GM18526 (cell line): ENCODE results near the gene MED12L.

Experiments
- POLR2A ChIP-seq: IDR thresholded peaks from 3 replicates; pipeline ENCODE4 v1.6.1; 2011; ENCODE audit not compliant: insufficient read length; ENCODE audit errors: extremely low read depth

The MED12L gene

DNA sequence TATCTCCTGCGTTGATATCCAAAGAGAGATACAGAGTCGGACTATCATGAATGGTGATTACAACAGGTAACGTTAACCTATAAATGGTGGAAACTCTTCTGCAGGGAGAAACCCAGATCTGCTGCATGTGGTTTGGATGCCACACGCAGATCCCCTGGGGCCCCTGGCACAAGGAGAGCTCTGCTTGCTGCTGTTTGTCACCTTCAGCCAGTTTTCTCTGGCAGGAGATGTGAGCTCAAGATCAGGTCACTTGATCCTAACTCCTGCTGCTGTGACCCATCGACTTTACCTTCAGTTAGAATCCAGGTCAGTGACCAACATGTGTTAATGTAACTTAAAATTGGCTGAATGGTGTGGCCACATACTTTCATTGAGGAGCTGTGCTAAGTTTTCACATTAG is 141.4 kb downstream of the MED12L start:
- no peak for TF ChIP-seq POLR2A

DNA sequence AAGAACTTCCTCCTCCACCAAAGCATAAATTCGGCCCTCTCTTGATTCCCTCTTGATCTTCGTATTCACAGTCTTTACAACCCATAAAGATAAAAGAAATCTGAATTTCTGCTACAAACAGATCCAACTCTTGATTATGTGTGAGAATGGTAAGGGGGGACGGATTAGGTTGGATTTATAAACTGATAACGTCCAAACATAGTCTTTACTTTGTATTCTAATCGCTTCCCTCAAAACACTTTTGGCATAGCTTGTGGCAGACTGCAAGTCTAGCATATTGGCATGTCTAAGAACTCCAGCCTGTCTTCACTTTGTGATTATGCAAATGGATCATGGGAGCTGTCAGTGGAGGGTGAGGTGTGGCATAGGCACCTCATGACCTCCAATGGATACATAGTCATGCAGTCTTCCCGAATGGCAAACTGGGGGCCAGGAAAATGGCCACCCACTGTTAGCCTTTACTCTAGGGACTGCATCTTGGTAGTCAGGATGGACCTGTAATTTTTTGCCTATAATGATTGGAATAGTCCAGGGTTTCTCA is 141.9 kb downstream of the MED12L start:
- TF ChIP-seq POLR2A = no peak

DNA sequence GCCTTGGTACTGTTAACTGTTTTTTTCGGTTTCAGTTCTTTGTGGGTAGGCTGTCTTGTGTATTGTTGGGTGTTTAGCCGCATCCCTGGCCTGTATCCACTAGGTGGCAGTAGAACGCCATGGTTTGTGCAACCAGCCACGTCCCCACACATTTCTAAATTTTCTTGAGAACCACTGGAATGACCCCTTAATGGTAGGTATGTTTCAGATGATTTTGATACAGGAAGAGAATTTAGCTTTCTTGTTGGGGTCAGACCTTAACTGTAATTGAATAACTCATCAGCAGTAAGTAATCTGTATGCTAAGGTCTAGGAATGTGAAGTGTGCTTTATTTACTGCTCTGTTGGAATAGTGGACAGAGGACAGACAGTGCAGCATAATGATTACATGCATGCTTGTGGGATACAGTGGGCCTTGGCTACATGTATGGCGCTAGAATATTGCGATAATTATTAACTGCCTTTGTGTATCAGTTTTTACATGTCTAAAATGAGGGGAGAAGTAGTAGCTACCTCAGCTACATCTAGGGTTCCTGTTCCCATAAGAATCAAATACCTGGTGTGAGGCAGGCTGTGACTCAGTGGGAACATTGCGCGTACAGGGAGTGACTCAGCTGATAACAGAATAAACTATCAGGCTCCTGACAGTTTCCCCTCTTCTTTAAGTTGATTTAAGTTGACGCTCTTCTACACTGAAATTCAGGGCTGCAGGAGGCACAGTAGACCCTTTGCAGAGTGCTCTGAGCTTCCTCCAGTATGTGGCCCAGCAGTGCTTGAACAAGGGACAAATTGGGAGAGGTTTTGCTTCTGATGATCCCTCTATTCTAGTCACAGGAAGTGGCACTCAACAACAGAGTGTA is 142.6 kb downstream of the MED12L start:
- TF ChIP-seq POLR2A = no peak

DNA sequence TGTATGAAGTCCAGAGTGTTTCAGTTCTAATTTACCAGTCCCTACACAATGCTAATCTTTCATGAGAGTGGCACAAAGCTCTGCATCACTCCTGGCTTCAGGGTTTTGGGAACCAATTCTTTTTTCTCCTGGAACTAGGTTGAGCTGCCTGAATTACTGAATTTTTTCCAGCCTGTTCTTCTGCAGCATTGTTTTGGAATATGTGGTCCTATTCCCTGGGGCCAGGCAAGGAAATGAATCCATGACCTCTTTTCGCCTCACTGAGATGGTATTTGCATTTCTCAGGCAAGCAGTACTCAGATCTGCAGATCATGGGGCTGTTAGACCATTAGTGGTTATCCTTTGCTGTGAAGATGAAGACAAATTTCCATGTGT is 143.2 kb downstream of the MED12L start:
- TF ChIP-seq POLR2A = no peak

DNA sequence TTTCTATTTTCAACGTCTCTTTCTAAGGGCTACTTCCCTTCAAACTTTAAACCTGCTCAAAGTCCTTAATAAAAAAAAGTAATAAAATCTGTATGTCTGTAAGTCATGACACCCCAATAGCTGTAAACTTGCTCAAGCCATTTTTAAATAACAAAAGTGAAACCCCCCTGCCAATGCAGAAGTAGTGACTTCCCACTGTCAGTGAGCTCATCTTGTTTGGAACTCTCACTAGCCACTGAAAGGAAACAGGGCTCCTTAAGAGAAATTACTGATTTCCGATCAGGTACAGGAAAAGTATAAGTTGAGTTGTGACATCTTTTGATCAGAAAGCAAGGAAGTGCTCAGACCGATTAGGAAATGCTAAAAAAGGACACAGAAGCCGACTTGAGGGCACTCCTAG is 145.2 kb downstream of the MED12L start:
- no peak for TF ChIP-seq POLR2A

DNA sequence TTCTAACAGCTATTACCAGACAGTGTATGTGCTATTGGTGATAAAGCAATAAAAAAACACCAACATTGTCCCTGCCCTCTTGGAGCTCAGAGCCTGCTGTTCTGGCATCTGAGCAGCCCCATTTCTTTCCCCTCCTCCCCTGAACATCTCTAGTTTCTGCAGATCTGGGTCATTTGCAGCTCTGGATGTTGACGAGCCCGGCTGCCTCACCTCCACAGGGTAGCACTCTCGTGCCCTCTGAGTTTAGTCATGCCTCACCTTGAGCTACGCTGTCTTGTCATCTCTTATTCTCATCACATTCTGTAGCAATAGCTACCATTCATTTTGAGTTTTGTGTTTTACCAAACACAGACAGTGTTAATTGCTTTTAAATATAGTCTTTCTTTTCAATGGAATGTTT is 147.5 kb downstream of the MED12L start:
- TF ChIP-seq POLR2A = no peak

DNA sequence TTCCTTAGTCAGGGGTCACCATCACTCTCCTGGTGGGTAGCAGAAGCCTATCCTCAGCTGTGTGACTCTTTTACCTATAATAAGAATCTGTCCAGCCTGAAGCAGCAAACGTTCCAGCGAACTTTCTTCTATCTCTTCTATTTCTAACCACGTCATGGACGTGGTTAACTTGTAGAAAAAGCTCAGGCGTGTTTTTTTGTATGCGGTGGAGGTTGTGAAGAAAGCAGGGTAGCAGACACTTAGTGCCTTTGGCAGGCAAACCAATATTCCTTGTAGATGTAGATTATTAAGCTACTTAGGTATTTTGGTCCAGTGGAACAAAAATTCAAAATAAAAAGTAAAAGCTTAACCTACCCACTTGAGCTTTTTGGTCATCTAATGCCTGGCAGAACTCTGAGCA is 149.4 kb downstream of the MED12L start:
- no peak for TF ChIP-seq POLR2A

DNA sequence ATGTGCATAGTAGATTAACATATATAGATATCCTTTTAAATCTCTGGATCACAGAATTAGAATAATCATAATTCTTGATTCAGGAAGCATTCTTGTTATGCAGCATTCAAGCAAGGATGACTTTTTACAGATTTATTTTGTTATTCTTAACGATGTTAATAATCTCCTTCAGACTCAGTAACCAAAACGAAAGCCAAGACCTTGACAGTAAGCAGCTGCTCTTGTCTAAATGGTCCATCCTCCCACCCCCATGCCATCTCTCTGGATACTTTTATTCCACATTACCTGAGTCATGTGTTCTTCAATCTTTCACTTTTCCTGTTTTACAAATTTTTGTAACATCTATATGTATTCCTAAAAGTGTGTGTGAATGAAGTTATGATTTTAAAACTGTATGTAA is 150.9 kb downstream of the MED12L start:
- no peak for TF ChIP-seq POLR2A

DNA sequence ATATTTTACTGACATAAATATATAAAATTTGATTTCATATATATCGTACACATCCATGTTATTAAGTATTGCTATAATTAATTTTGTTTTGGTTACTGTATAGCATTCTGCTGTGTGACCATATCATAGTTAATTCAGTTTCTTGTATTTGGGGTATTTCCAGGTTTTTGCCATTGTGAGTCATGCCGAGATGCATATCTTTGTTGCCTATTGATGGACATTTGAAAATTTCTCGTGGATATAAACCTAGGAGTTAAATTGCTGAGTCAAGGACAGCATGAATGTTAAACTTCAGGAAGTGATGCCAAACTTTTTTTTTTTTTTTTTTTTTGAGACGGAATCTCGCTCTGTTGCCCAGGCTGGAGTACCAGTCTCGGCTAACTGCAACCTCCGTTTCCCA is 151.3 kb downstream of the MED12L start:
- no peak for TF ChIP-seq POLR2A

DNA sequence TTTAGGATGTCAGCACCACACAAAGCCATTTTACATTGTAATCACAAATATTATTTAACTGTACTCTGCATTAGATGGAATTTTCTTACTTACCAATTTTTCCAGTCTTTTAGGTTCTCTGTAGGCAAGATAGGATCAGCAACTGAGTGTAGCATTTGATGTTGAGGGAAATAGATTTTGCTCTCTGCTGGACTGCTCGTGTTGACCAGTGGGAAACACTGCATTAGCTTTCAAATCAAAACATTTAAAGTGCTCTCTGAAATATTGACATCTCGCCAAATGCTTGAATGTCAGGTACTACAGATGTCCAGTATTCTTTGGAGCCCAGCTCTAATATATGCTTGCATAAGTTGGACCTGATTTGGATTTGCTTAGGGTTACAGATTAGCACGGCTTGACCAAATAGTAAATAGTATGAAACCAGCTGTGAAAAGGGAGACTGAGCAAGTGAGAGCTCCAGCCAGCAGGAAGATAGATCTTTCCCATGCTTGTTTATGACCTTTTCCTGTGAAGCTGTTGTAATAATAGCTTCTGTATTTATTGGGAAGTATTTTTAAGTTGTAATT is 163.4 kb downstream of the MED12L start:
- no peak for TF ChIP-seq POLR2A

DNA sequence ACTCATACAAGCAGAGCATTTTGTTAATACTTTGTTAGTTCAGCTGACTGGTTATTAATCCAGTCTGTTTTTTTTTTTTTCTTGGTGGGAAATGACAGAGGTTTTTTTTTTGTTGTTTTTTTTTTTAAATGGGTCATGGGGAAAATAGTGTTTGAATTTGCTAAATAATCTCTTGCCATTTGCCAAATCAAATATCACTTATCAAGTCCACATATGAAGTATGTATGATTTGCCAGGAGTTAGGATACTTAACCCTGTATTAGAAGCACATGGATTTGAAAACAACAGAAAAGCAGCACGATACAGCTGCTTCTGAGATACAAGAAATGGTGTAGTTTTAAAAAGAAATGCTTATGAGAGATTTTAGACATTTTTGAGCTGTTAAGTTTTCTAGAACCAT is 171.3 kb downstream of the MED12L start:
- no peak for TF ChIP-seq POLR2A

DNA sequence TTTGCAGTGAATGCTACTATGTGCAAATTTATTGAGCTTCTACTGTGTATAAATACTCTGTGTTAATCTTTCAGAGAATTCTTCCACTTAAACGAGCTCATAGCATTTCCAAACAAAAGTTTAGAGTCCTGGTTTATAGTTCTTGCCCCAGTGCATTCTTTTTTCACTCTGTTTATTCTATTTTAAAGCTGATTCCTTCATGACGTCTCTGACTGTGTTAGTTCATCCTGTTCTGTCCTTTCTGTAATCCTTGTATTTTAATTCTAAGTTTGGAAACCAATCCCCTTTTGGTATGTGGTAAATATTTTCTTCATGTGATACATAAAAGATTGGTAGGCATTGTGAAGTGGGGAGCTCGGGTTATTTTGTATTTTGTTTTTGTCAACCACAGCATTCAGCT is 174.2 kb downstream of the MED12L start:
- TF ChIP-seq POLR2A = no peak

DNA sequence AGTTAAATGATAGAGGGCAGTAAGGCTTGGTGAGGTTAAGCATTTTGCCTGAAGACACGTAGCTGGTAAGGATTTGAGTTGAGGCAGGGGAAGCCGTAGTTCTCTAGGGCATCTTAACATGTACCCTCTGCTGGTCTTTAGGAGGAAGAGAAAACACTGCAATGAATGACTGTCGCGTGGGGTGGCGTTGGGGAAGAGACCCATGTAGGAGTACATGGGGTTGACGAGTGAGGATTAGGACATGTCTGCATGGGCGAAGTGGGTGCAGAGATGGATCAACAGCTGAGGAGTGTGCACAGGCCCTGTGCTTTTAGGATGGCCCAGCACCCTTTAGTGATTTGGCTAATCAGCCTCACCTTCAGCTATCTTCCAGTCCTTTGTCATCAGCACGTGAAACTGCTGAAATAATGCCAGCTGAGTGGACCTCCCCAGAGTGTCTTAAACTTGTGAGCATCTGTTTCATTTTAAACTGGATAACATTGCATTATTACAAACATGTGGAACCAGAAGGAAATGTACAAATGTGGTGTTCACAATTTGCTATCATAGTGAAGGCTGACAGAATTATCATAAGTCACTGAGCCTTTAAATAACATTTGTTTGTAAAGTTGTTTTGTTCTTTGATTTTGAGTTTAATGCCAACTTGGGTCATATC is 177.5 kb downstream of the MED12L start:
- no peak for TF ChIP-seq POLR2A

DNA sequence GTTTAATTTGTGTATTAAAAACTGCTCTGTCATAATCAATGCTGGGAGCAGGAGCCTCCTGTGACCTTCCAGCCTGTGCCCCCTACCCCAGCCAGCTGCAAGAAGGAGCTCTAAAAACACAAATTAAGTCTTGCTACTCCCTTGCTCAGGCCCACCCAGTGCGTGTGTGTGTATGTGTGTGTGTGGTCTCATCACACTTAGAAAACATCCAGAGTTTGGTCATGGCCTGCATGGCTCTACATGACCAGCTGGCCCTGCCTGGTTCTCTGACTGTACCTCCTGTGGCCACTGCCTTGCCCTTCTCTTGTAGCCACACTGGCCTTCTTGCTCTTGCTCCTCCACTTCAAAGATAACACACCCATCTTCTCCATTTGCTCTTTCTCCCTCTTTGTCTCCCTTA is 179.1 kb downstream of the MED12L start:
- no peak for TF ChIP-seq POLR2A

DNA sequence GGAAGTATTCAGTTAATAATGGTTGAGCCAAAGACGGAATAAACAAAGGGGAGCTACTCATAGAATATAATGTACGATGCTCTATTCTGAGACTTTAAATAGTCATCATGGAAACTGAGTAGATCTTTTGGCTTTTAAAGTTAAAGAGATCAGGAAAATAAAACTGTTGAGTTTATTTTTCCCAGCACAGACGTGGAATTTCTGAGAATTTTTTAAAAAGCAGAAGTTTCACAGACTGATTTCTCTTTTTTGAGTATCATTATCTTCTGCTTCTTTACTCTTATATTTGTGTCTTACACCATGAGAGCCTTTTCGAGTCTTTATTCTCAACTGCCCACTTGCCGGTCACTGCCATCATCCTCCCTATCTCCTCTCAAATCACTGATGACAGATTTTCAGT is 179.7 kb downstream of the MED12L start:
- TF ChIP-seq POLR2A = no peak

DNA sequence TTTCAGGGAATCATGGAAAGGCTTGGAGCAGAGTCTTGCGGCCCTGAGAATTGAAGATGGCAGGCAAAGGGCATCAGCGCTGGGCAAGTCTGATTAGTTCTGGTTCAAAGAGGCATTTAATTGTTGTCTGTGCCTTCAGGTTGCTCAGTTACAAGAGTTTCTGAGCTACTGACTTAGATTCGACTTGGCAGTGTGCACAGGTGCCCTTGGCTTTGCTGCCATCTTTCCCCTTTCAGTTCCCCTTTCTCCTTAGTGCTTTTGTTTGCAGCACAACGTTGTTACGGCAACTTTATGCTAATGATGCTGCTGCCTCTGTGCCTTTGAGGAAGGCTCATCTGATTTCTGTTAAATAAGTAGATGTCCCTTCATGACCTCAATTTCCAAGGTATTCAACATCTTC is 180.4 kb downstream of the MED12L start:
- no peak for TF ChIP-seq POLR2A
